Measurements from ENCODE around the gene TTL.

TTL gene

DNA sequence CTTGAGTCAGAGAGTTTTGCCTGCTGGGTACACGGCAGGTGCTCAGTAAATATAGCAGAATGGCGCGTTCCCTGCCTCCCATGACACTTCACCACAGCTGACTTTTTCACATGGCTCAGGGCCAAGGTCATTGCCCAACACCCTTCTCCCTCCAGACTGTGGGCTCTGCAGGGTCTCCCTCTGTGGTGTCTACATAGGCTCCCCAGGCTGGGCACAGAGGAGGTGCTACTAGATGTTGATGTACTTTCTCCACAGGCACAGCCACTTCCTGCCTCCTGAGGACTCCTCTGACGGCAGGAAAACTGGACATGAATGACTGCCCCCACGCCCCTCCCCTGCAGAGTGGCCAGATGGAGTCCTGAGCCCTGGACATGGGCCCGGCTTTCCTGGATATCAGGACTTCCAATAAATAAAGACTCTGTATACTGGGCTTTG lies 106.7 kb downstream of the TTL start:
- Histone ChIP-seq H3K27me3 (ENCODE audit: insufficient read depth, low read length) (no peaks in the 10 kb centered on the region), H3K27ac (ENCODE audit: low read length) (no peak overlapping the region), H3K36me3 (ENCODE audit: insufficient read depth, low read depth, low read length) (peaks cover 15% of the 10 kb centered on the region; the same call in 1 of the 2 replicates), H3K4me1 (ENCODE audit: insufficient read depth, low read length) (peaks cover 5% of the 10 kb centered on the region; the same call in 1 of the 2 replicates), H3K9ac (ENCODE audit: low read depth, low read length) (no peak overlapping the region), H3K4me3 (ENCODE audit: low read length) (no peak overlapping the region), H3K9me3 (ENCODE audit: insufficient read depth, low read depth, low read length) (no peaks in the 10 kb centered on the region)
